ENCODE measurements around the gene CAPN2.

Gene CAPN2

GRCh38 chr1:223702735-223703667 lies 9.3 kb upstream of the CAPN2 start:
- no peak for DNase-seq (ENCODE audit: low read depth in 2 of 2)

DNA sequence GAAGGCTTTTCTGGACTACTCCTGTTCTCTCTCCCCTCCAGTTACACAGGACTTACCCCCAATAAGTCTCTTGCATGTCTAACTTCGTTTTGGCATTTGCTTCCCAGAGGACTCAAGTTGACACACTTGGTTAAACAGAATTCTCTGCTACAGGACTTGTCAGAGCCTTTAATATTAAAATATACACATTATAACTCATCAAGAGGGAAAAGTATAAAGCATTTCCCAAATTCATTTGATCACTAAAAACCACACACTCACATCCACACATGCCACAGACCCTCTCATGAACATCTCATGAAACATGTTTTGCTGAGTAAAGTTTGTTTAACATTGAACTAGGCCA lies 8.7 kb upstream of the CAPN2 start:
- no peak for DNase-seq (ENCODE audit: low read depth in 2 of 2)

GRCh38 chr1:223704921-223705878 lies 7.1 kb upstream of the CAPN2 start:
- DNase-seq (ENCODE audit: low read depth in 2 of 2), result no peak

DNA sequence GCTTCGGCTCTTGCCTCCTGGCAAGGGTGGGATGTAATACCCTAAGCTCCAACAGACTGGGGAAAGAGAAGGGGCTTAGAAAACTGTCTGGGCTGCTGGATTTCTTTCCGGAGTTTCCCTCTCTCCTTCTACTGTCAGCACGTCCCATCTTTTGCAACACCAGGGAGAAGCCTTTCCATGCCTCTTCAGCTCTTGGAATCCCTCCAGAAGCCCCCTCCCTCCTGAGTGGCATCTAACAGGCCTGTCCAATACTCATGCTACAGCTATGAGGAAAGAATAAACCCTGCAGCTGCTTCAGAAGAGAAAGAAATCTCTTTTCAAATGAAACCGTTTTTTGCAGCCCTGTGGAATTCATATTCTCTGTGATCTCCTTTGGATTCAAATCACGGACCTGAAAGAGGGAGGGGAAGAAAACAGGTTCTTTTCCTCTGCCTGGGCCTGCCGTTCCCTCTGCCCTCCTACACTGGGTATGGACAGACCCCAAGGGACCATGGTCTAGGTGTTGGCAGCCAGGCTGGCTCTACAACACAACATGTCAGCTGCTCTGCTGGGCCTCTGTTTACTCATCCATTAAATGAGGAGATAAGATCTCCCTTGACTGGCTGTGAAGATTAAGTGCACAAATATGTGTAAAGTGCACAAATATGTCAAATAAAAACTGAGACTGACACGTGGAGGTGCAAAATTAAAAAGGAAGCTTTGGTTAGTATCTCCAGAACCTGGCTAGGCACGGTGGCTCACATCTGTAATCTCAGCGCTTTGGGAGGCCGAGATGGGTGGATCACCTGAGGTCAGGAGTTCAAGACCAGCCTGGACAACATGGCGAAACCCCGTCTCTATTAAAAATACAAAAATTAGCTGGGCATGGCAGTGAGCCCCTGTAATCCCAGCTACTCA lies 6.0 kb upstream of the CAPN2 start:
- no peak for DNase-seq (ENCODE audit: low read depth in 2 of 2)

- DNase-seq (ENCODE audit: low read depth in 2 of 2), result no peak
Observed at GRCh38 chr1:223707256-223708000, 4.9 kb upstream of the CAPN2 start.

- no peak for DNase-seq (ENCODE audit: low read depth in 2 of 2)
Observed at GRCh38 chr1:223708001-223708359, 4.4 kb upstream of the CAPN2 start.

DNA sequence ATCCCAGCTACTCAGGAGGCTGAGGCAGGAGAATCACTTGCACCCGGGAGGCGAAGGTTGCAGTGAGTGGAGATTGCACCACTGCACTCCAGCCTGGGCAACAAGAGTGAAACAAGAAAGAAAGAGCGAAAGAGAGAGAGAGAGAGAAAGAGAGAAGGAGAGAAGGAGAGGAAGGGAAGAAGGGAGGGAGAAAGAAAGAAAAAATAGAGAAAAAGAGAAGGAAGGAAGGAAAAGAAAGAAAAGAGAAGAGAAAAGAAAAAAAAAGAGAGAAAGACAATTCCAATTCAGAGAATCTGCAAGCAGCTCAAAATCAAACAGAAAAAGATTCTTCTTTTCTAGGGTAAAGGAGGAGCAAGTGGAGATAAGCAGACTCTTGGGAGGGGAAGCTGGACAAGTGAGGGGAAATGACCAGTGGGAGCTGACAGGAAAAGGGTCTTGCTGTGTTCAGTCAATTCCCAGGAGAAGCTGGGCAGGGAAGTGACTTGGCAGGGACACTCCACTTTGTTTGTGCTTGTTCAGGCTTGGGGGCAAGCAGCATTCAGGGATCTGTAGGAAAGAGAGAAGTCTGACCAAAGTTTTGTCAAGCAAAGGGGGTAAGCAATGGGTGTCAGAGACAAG lies 3.6 kb upstream of the CAPN2 start:
- DNase-seq (ENCODE audit: low read depth in 2 of 2), result no peak

GRCh38 chr1:223709598-223709997 lies 2.7 kb upstream of the CAPN2 start:
- no peak for DNase-seq (ENCODE audit: low read depth in 2 of 2)

- DNase-seq (ENCODE audit: low read depth in 2 of 2), result no peak
Observed at GRCh38 chr1:223710179-223711133, 1.9 kb upstream of the CAPN2 start.

DNA sequence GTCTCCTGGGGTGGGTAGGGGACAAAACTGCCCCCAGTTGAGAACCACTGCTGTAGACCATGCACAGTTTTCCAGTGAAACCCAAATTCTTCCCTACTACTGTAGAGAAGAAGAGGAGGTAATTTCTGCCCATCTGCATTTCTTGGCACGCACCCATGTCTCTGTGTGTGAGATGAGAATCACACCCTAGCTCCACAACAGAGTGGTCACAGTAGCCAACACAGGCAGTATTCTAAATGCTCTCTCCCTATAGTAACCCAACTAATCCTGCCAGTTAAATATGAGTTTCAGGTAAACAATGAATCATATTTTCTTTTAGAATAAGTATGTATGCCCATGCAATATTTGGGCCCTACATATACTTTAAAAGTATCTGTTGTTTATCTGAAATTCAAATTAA lies 1.2 kb upstream of the CAPN2 start:
- DNase-seq (ENCODE audit: low read depth in 2 of 2), result no peak

GRCh38 chr1:223711747-223712193 lies 569 bp upstream of the CAPN2 start:
- no peak for DNase-seq (ENCODE audit: low read depth in 2 of 2)

DNA sequence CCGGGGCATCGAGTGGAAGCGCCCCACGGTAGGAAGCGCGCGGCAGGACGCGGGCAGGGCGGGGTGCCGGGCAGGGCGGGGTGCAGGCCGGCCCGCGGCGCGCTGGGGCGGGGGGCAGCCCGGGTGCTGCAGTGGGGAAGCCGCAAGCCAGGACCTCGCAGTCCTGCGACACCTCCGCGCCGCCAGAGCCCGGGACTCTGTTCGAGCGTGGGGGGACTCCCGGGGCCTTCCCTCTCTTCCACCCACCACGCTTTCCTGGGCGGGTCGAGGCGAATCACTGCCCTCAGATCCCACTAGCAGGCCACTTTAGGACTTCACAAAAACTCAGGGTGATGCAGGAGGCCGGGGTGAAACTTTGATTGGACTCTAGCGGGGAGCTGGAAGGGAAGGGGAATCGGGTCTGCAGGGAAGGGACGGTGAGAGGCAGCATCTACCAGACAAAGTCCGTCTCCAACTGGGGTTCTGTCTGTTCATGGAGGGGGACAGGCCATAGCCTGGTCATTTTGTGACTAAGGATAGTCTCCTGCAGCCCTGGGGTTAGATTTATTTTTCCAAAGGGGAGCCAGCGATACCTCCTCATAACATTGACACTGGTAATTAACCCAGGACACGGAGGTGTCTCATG lies 623 bp downstream of the CAPN2 start:
- peak in 1 of 2 donors; percentile 31 for DNase-seq (ENCODE audit: low read depth in 2 of 2)

DNA sequence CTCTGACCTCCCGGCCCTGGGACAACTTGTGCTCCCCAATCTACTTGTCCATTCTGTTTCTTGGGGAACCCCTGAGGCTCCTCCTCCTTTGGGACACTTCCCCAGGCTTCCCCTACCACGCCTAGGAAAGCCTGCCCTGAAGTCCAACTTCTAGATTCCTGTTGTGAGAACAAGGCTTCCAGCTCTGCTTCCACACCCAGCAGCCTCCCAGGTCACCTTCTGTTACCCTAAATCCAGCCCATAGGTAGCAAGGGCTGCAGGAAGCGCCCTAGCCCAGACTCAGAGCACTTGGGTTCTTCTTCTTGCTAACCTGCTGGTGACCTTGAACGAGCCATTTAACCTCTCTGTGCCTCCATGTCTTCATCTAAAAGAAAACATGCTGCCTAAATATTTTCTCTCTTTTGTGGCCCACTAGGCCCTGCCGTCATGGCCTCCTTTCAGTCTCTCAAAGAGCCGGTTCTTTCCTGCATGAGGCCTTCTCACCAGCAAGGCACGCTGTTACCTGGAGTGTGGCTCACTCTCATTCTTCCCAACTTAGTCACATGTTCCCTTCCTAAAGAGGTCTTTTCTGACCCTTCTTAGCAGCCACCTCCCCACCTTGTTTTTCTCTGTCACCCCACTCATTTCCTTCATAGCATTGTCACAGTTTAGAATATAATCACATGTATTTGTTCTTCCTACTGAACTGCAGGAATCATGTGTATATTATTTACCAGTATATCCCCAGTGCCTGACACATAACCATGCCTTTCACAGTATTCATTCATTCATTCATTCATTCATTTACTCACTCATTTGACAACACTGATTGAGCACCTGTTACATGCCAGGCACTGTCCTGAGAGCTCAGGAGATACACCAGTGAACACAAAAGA lies 1.4 kb downstream of the CAPN2 start:
- no peak for DNase-seq (ENCODE audit: low read depth in 2 of 2)

GRCh38 chr1:223714421-223714724 lies 2.0 kb downstream of the CAPN2 start:
- DNase-seq (ENCODE audit: low read depth in 2 of 2), result no peak

GRCh38 chr1:223714849-223715603 lies 2.7 kb downstream of the CAPN2 start:
- no peak for DNase-seq (ENCODE audit: low read depth in 2 of 2)

DNA sequence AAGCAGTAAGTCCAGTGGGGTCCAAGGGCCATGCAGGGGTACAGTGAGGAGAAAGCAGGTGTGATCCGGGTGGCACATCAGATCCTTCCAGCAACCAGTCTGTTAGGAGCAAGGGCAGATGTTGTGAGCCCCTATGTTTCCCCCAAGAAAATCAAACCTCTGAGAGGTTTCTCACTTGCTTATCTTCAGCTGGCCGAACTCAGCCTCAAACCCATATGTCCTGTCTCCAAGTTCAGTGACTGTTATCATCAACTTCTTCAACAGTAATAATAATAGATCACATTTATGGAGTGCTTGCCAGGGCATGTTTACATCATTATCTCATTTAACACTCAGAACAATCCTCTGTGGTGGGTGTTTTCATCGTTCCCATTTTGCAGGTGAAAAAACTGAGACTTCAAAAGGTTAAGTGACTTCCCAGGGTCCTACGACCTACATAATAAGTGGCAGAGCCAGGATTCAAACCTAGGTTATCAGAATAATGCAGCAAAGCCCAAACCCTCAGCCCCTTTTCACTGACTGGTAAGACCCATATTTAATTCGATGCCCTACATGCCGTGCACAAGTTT lies 3.3 kb downstream of the CAPN2 start:
- no peak for DNase-seq (ENCODE audit: low read depth in 2 of 2)

DNA sequence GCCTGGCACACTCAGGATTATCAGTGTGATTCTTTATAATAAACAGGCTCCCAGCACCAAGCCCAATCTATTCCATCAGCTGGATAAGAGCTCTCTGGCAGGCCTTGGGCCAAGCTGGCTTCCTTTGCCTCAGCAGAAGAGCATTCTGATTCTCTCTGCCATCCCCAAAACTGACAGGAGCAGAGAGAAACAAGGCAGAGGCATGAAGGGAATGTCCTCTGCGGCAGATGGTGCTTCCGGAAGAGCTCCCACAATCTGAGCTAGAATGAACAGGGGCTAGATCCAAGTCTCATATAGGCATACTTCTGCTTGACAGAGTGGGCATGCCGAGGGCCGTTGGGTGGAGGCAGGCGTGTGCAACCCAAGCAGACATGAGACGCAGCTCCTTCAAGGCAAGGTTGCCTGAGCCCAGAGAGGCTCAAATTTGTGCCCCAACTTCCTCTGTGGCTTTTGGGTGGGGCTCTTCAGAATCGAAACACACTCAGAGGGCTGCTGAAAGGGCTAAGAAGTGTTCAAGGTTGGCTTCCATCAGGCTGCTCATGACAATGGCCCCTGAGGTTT lies 4.0 kb downstream of the CAPN2 start:
- DNase-seq (ENCODE audit: low read depth in 2 of 2), result peak in 1 of 2 donors; percentile 28
